Testis (tissue), 3 donors: ENCODE measurements around the gene DUSP7. TPM values are rescaled to one million over a fixed set of nuclear protein-coding genes. Genes with fewer than 3 reads are reported as not detected.

Experiments used
- DNase-seq: peaks from one replicate; pipeline ENCODE4 v3.0.0-alpha.2; 2019
- H3K27ac ChIP-seq, 2 donors: fragments of 200-600 bp; sonication (generic); one replicate each; pipeline ENCODE4 v1.5.1; 2019
- H3K27me3 ChIP-seq: fragments of 200-600 bp; sonication (generic); one replicate; pipeline ENCODE4 v1.5.1; 2019
- H3K36me3 ChIP-seq: fragments of 200-600 bp; sonication (generic); one replicate; pipeline ENCODE4 v1.5.1; 2017; ENCODE audit warnings: low read depth; ENCODE audit errors: missing control alignments
- H3K4me1 ChIP-seq: fragments of 200-600 bp; sonication (generic); one replicate; pipeline ENCODE4 v1.5.1; 2019
- H3K4me3 ChIP-seq, 2 donors: fragments of 200-600 bp; sonication (generic); one replicate each; pipeline ENCODE4 v1.5.1; 2017 to 2019
- H3K9me3 ChIP-seq: fragments of 200-600 bp; sonication (generic); one replicate; pipeline ENCODE4 v1.5.1; 2017
- CTCF ChIP-seq, 3 experiments: fragments of 450-650 bp in 2 of 3; fragments of 200-600 bp in 1 of 3; sonication (generic) in 1 of 3; IDR thresholded peaks; one replicate each; pipeline ENCODE4 v1.5.1; 2016 to 2019; ENCODE audit warnings: antibody characterized with exemption in 3 of 3, mild to moderate bottlenecking in 2 of 3, moderate library complexity in 1 of 3
- POLR2A ChIP-seq: fragments of 450-650 bp; IDR thresholded peaks from one replicate; pipeline ENCODE4 v1.6.1; 2017; ENCODE audit warnings: antibody characterized with exemption, mild to moderate bottlenecking, moderate library complexity
- WGBS, 2 donors: methylation state at CpG; one replicate each; pipeline ENCODE4 v1.1.5; 2018; 5-methylcytosine and 5-hydroxymethylcytosine counted together
- intact Hi-C: fragments of 100-400 bp; cut with DNase I; formaldehyde crosslinking; loops from one replicate; pipeline ENCODE4 v1.15.1; 2023; ENCODE audit warnings: low total_unique reads
- polyA plus RNA-seq: library from polyadenylated mRNA; stranded (reverse); fragments of 350-450 nt; fragmentation: Illumina TruSeq; extraction: RNeasy Lipid Tissue Mini Kit (QIAGEN cat#74804); gene quantifications from one replicate; pipeline ENCODE4 v1.2.3, GENCODE V29; 2014; ENCODE audit warnings: low read depth, low replicate concordance; ENCODE audit not compliant: insufficient read depth
- total RNA-seq, 2 donors: library from RNA; depleted of rRNA; stranded (reverse); fragments of >200 nt; gene quantifications; one replicate each; pipeline ENCODE4 v1.2.3, GENCODE V29; 2016

DUSP7 gene
- total and polyA plus RNA-seq, 3 donors from 2014 or later = 25.1 to 48.8 (median 40.6) TPM

GRCh38 chr3:52065264-52065756, 8.9 kb upstream of the DUSP7 start:
- Histone ChIP-seq H3K4me1 (peaks cover 3% of the 10 kb centered on the region), H3K27ac (no peak overlapping the region), H3K4me3 (no peak overlapping the region), H3K36me3 (no peaks in the 10 kb centered on the region), H3K27me3 (no peaks in the 10 kb centered on the region), H3K9me3 (no peaks in the 10 kb centered on the region)
- intact Hi-C loops = no loop called here
- no peak for DNase-seq
- no peak for TF ChIP-seq CTCF (IDR thresholded peaks at IDR 0.05)
- TF ChIP-seq POLR2A = no peak
- 73 to 80% methylated on average over 1 to 12 of the region's 12 CpGs for WGBS, 2 donors

- no peaks in the 10 kb centered on the region for H3K9me3 ChIP-seq
- intact Hi-C loops = no loop called here
- no peak for DNase-seq
- H3K4me1 ChIP-seq = no peaks in the 10 kb centered on the region
- TF ChIP-seq POLR2A (no peak), CTCF (IDR thresholded peaks at IDR 0.05) (no peak)
- H3K27me3 ChIP-seq = no peaks in the 10 kb centered on the region
- WGBS, 2 donors = 91 to 95% methylated on average over 6 to 8 of the region's 8 CpGs
- no peaks in the 10 kb centered on the region for H3K36me3 ChIP-seq
- no peak overlapping the region for H3K4me3 ChIP-seq
- no peak overlapping the region for H3K27ac ChIP-seq
These were observed 8.2 kb upstream of the DUSP7 start for GRCh38 chr3:52064561-52064960.

GRCh38 chr3:52063026-52063723, 6.8 kb upstream of the DUSP7 start:
- Histone ChIP-seq H3K27ac (no peak overlapping the region), H3K36me3 (no peaks in the 10 kb centered on the region), H3K4me1 (no peaks in the 10 kb centered on the region), H3K9me3 (no peaks in the 10 kb centered on the region), H3K27me3 (no peaks in the 10 kb centered on the region), H3K4me3 (no peak overlapping the region)
- TF ChIP-seq POLR2A = no peak
- no peak for TF ChIP-seq CTCF (IDR thresholded peaks at IDR 0.05)
- intact Hi-C loops = no loop called here
- no peak for DNase-seq
- WGBS, 2 donors = 79 to 85% methylated on average over 14 of the region's 14 CpGs

GRCh38 chr3:52062505-52062904, 6.1 kb upstream of the DUSP7 start:
- Histone ChIP-seq H3K36me3 (no peaks in the 10 kb centered on the region), H3K4me1 (no peaks in the 10 kb centered on the region), H3K27ac (no peak overlapping the region), H3K9me3 (no peaks in the 10 kb centered on the region), H3K27me3 (no peaks in the 10 kb centered on the region), H3K4me3 (no peak overlapping the region)
- intact Hi-C loops = no loop called here
- WGBS, 2 donors = 80 to 84% methylated on average over 3 to 5 of the region's 5 CpGs
- TF ChIP-seq POLR2A = no peak
- TF ChIP-seq CTCF (IDR thresholded peaks at IDR 0.05) = no peak
- DNase-seq = no peak
